ENCODE results near the gene SEC14L2.

The SEC14L2 gene

GRCh38 chr22:30472994-30473720, 76.3 kb downstream of the SEC14L2 start:
- 0 out of 2 replicates have a peak overlapping the region, but pooled peaks have one; percentile 7 for H3K27ac ChIP-seq
- POLR2A ChIA-PET (ENCODE audit: low non-redundant PET), result no interaction called here
- no peak for DNase-seq (ENCODE audit: low spot score)
- TF ChIP-seq CTCF (conservative IDR thresholded peaks at IDR 0.05; ENCODE audit: low read depth), result no peak
- CTCF ChIA-PET, result no interaction called here

- ChIA-PET CTCF (no interaction called here), POLR2A (ENCODE audit: low non-redundant PET) (no interaction called here)
Measured at GRCh38 chr22:30474121-30474520, 77.3 kb downstream of the SEC14L2 start.

More at GRCh38 chr22:30474121-30474520, 77.3 kb downstream of the SEC14L2 start:
- H3K27ac ChIP-seq, result no peak overlapping the region
- TF ChIP-seq CTCF (conservative IDR thresholded peaks at IDR 0.05; ENCODE audit: low read depth), result no peak
- no peak for DNase-seq (ENCODE audit: low spot score)
